ENCODE data around the gene KCNJ4.

The KCNJ4 gene

DNA sequence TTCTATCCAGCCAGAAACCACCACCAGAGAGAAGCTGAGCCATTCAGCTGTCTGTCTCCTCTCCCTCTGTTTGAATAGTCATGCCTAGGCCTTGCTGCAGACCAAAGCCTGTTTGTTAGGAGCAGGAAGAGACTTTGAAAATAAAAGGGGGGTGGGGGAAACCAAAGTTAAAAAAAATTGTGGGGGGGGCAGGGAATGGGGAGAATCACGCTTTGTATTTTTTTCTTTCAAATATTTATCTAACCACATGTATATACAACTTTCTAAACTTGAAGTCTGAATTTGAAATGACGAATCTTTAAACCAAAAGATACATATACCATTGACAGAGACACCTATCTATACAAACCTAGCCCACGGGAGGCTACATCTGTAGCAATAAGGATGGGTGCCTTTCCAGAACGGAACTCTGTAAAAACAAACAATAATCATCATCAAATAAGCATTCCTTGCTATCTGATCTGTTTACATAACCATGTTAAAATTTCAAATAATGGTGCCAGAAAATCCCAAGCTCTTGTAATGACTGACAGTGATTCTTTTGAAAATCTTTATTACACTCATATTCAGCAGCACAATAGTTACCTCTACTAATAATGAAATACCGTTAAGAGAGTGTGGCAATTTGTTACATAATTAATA lies 36.8 kb upstream of the KCNJ4 start:
- Histone ChIP-seq H4K20me1 (ENCODE audit: insufficient read depth, low read length) (peaks cover 52% of the 10 kb centered on the region), H3K27ac (ENCODE audit: low read length) (no peak overlapping the region), H2AFZ (ENCODE audit: low read depth, low read length) (no peak overlapping the region), H3K36me3 (ENCODE audit: insufficient read depth, low read length) (peaks cover 99% of the 10 kb centered on the region), H3K9me3 (ENCODE audit: insufficient read depth, low read length, severe bottlenecking) (no peaks in the 10 kb centered on the region), H3K79me2 (ENCODE audit: insufficient read depth, low read length) (peaks cover 51% of the 10 kb centered on the region), H3K27me3 (ENCODE audit: insufficient read depth, low read length, poor library complexity) (no peaks in the 10 kb centered on the region), H3K4me2 (ENCODE audit: insufficient read depth, low read length) (no peak overlapping the region), H3K9ac (ENCODE audit: low read depth, low read length) (no peak overlapping the region), H3K4me1 (ENCODE audit: insufficient read depth, low read length) (peaks cover 4% of the 10 kb centered on the region; the same call in 1 of the 2 replicates), H3K4me3 (ENCODE audit: low read depth in 1 of 2, low read length in 2 of 2) (no peak overlapping the region)
- TF ChIP-seq EZH2 (IDR thresholded peaks at IDR 0.05; ENCODE audit: borderline replicate concordance, low read depth, low read length, severe bottlenecking): no peak
- TF ChIP-seq, protein P1, sequence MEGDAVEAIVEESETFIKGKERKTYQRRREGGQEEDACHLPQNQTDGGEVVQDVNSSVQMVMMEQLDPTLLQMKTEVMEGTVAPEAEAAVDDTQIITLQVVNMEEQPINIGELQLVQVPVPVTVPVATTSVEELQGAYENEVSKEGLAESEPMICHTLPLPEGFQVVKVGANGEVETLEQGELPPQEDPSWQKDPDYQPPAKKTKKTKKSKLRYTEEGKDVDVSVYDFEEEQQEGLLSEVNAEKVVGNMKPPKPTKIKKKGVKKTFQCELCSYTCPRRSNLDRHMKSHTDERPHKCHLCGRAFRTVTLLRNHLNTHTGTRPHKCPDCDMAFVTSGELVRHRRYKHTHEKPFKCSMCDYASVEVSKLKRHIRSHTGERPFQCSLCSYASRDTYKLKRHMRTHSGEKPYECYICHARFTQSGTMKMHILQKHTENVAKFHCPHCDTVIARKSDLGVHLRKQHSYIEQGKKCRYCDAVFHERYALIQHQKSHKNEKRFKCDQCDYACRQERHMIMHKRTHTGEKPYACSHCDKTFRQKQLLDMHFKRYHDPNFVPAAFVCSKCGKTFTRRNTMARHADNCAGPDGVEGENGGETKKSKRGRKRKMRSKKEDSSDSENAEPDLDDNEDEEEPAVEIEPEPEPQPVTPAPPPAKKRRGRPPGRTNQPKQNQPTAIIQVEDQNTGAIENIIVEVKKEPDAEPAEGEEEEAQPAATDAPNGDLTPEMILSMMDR (IDR thresholded peaks at IDR 0.05; ENCODE audit: borderline replicate concordance, extremely low read depth, low read length, poor library complexity, severe bottlenecking): no peak
- no peak for DNase-seq
- ATAC-seq (ENCODE audit: insufficient read depth, low read depth): no peak

DNA sequence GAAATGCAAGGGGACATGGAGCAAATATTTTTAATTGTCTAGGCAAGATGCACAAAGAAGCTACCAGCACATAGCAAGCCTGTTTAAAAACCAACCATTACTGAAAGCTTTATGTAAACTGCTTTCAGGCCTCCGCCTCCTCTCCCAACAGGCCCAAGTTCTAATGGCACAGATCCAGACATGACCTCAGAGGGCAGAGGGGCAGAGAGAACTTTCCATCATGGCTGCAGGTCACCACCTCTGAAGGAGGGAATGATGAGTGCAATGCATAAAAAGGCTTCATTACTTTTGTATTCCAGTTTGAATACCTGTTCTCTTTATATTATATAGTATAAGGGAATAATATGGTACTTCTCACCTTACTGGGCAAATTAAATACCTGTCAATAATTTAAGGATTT lies 35.9 kb upstream of the KCNJ4 start:
- H3K4me2 ChIP-seq (ENCODE audit: insufficient read depth, low read length): no peak overlapping the region
- no peaks in the 10 kb centered on the region for H3K27me3 ChIP-seq (ENCODE audit: insufficient read depth, low read length, poor library complexity)
- H3K4me3 ChIP-seq (ENCODE audit: low read depth in 1 of 2, low read length in 2 of 2): no peak overlapping the region
- H4K20me1 ChIP-seq (ENCODE audit: insufficient read depth, low read length): peaks cover 54% of the 10 kb centered on the region
- no peak for TF ChIP-seq EZH2 (IDR thresholded peaks at IDR 0.05; ENCODE audit: borderline replicate concordance, low read depth, low read length, severe bottlenecking)
- TF ChIP-seq, protein P1 (IDR thresholded peaks at IDR 0.05; ENCODE audit: borderline replicate concordance, extremely low read depth, low read length, poor library complexity, severe bottlenecking): no peak
- H2AFZ ChIP-seq (ENCODE audit: low read depth, low read length): no peak overlapping the region
- H3K9ac ChIP-seq (ENCODE audit: low read depth, low read length): no peak overlapping the region
- H3K4me1 ChIP-seq (ENCODE audit: insufficient read depth, low read length): peaks cover 4% of the 10 kb centered on the region; the same call in 1 of the 2 replicates
- H3K9me3 ChIP-seq (ENCODE audit: insufficient read depth, low read length, severe bottlenecking): no peaks in the 10 kb centered on the region
- DNase-seq (no peak), ATAC-seq (ENCODE audit: insufficient read depth, low read depth) (no peak)
- H3K27ac ChIP-seq (ENCODE audit: low read length): no peak overlapping the region
- H3K36me3 ChIP-seq (ENCODE audit: insufficient read depth, low read length): peaks cover 99% of the 10 kb centered on the region
- peaks cover 42% of the 10 kb centered on the region for H3K79me2 ChIP-seq (ENCODE audit: insufficient read depth, low read length)

DNA sequence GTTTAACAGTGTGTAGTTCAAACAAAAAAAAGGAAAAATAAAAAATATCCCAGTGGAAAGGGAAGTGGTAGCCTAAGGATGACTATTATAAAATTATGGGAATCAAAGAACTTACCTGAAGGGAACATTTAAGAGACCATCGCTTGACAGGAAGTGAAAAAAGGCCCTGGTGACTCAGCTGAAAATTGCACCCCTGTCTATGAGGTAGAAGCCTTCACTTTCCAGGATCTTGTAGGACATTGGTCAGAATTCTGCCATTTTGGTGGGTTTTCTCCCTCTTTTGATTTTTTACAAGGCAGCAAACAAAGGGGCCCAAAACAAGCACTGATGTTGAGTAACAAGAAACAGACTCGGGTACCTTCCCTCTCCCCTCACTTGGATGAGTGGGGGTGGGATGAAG lies 35.5 kb upstream of the KCNJ4 start:
- Histone ChIP-seq H3K4me1 (ENCODE audit: insufficient read depth, low read length) (peaks cover 4% of the 10 kb centered on the region; the same call in 1 of the 2 replicates), H3K9ac (ENCODE audit: low read depth, low read length) (no peak overlapping the region), H3K36me3 (ENCODE audit: insufficient read depth, low read length) (peaks cover 98% of the 10 kb centered on the region), H2AFZ (ENCODE audit: low read depth, low read length) (no peak overlapping the region), H3K9me3 (ENCODE audit: insufficient read depth, low read length, severe bottlenecking) (no peaks in the 10 kb centered on the region), H4K20me1 (ENCODE audit: insufficient read depth, low read length) (peaks cover 55% of the 10 kb centered on the region), H3K79me2 (ENCODE audit: insufficient read depth, low read length) (peaks cover 38% of the 10 kb centered on the region), H3K27me3 (ENCODE audit: insufficient read depth, low read length, poor library complexity) (no peaks in the 10 kb centered on the region), H3K4me2 (ENCODE audit: insufficient read depth, low read length) (no peak overlapping the region), H3K27ac (ENCODE audit: low read length) (no peak overlapping the region), H3K4me3 (ENCODE audit: low read depth in 1 of 2, low read length in 2 of 2) (no peak overlapping the region)
- ATAC-seq (ENCODE audit: insufficient read depth, low read depth) (no peak), DNase-seq (no peak)
- TF ChIP-seq, protein P1 (IDR thresholded peaks at IDR 0.05; ENCODE audit: borderline replicate concordance, extremely low read depth, low read length, poor library complexity, severe bottlenecking): no peak
- no peak for TF ChIP-seq EZH2 (IDR thresholded peaks at IDR 0.05; ENCODE audit: borderline replicate concordance, low read depth, low read length, severe bottlenecking)
